Activated naive CD8-positive, alpha-beta T cell treated with anti-CD3 and anti-CD28 coated beads, Interleukin-2, amount 50 U/mL, for 16 hours (primary cell): ENCODE data around the gene ZMYND12.

Experiments used
- DNase-seq: peaks from one replicate; pipeline ENCODE4 v3.0.0-alpha.2; 2020; ENCODE audit warnings: low read depth, low spot score

The ZMYND12 gene

DNA sequence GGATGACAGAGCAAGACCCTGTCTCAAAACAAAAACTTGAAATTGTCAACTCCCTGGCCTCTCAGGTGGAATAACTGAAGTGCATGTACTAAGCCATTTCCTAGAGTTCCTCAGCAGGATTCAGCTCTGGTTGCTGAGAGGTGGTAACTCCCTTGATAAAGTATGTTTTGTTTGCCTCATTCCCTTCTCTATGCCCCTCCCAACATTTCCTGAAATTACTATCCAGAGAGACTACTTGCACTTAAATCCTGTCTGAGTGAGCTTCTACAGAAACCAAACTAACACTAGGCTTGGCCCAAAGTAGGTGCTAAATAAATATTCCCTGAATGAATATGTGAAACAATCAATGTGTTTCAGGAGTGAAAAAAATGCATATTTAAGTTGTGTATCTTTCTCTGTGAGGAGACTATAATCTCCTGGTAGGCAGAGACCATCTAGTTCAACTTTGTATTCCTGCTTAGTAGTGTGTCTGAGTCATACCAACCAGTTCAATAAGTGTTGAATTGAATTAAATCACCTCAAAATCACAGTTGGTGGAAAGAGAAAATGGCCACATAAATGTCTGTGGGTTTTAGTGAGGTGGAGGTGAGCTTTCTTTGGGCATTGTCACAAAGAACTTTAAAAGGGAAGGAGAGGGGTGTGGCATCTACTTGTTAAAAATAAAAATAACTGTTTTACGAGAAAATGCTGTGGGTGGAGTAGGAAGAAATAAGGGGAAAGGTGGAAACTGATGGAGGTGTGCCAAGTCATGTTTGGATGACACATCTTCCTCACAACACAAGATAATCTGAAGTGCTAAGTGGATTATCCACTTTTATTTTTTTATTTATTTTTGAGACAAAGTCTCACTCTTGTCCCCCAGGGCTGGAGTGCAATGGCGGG lies 62.6 kb downstream of the ZMYND12 start:
- no peak for DNase-seq

DNA sequence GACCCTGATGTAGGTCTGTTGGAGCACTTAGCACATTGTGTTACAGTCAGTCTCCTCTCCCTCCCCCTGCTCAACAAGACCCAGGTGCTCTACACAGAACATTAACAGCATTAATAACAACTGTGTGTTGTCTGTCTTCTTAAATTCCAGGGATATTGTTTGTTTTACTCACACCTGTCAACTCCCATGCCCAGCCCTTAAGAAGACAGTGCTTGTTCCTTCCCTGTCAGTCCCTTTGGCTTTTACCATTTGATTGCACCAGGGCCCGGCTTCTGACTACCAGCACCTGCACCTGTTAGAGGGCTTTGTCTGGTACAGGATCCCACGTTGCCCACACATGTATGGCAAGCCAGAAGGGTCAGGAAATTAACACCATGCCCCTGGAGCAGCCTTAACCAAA lies 63.6 kb downstream of the ZMYND12 start:
- no peak for DNase-seq

DNA sequence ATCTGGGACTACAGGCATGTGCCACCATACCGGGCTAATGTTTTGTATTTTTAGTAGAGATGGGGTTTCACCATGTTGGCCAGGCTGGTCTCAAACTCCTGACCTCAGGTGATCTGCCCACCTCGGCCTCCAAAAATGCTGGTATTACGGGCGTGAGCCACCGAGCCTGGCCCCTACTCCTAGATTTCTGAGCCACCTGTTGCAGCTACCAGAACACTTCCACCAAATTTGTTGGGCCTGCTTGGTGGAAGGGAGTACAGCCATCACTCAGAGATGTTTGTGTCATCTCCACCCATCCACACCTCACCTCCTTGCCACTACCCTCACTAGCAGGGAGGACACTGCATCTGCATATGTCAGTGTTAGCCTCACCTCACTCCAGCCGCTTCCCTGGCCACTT lies 69.8 kb downstream of the ZMYND12 start:
- no peak for DNase-seq

DNA sequence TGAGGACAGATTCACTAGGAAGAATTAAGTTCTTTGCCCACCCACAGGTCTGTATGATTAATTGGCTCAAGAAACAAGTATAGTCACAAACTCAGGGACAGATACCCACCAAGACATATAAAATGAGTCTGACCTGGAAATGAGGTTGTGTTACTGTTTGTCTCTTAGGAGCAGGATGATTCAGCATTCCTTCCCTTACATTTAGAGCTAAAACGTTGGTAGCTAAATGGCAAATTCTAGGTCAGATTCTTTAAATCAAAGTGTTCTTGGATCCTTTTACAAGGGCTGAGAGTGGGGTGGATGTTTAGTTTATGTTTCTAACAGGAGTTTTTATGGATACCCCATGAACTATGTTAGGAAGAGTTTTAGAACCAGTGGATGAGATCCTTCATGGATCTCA lies 70.5 kb downstream of the ZMYND12 start:
- DNase-seq: no peak

DNA sequence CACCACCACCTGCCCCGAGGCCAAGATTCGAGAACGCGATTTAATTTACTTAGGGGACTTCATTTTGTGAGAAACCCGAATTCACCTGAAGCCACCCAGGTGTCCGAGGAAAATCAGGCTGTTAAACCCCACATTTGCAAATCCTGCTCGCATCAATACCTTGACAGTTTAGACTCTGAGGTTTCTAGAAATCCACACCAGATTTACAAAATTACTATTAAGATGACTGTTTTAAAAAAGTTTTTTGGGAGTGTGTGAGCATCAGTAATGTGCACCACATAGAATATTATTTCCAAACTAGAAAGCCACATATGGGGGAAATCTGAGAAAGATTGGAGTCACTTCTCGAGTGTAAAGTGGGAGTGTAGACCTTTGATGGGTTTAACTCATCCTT lies 74.5 kb downstream of the ZMYND12 start:
- DNase-seq: no peak

DNA sequence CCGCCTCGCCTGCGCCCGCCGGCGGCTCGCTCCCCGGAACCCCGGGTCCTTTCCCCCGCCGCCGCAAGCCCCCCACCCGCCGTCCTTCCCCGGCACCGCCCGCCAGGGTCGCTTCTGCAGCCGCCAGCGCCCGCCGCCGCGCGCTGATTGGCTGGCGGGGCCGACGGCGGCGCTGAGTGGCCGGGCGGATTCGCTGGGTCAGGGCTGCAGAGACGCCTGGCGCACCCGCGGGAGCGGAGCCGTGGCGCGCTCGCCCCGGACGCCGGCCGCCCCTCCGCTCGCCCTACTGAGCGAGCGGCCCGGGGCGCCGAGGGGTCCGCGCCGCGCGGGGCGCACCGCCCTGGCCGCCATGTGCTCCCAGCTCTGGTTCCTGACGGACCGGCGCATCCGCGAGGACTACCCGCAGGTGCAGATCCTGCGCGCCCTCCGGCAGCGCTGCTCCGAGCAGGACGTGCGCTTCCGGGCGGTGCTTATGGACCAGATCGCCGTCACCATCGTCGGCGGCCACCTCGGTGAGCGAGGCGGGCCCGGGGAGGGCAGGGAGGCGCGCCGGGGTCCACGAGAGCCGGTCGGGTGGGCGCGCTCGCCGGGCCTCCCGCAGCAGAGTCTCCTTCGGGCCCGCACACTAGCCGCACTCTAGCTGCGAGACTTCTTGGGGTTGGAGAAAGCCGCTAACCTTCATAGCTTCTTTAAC lies 75.1 kb downstream of the ZMYND12 start, which contains the start of gene RIMKLA:
TSS of gene RIMKLA (plus strand) at position 207 of the 694 bp plus-strand sequence. CDS start at position 350, 143 bp downstream.
- peak; percentile 10 for DNase-seq
